ENCODE data around the gene IL1R1. TPM values are rescaled to one million over a fixed set of nuclear protein-coding genes. Genes with fewer than 3 reads are reported as not detected.

IL1R1 gene
- total RNA-seq, 1 experiment from 2014 or later, result 0.39 TPM

DNA sequence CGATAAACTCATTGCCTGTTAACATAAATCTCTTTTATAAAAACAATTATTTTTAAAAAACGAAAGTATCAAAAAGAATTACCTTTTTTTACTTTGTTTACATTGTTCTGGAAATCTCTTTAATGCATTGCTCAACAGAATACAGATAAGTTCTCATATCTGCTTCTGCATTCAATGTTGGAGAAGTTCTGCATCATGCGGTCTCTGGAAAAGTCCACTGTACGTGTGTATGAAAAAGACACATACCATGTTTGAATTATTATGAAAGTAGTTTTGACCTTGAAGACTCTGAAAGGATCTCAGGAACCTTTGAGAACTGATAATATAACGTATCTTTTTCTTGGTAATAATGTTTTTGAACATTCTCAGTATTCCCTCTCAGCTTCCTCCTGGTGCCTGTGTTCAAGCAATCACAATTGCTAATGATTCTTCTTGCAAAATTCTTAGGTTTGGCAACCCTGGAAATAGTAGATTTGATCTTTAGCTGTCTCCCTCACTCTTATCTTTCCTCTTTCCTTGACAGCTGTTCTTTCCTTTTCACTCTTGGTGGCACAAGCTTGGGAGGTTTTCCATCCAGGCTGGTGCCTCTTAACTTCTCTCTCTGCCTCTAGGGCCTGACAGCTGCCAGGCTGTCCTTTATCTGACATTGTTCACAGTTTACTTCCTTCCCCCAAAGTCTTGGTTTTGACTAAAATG is 12.4 kb upstream of the IL1R1 start:
- Histone ChIP-seq H2AFZ (ENCODE audit: low read length) (no peak overlapping the region), H3K79me2 (ENCODE audit: insufficient read depth, low read length) (no peaks in the 10 kb centered on the region), H4K20me1 (ENCODE audit: control insufficient read depth, insufficient read depth, insufficient read length) (no peaks in the 10 kb centered on the region), H3K56ac (ENCODE audit: insufficient read length, low read depth, low read length) (no peak overlapping the region), H2BK12ac (ENCODE audit: insufficient read length, low read depth, low read length) (no peak overlapping the region), H2BK120ac (ENCODE audit: low read depth, low read length, poor library complexity, severe bottlenecking) (no peak overlapping the region), H3K23me2 (ENCODE audit: insufficient read length, low read depth, low read length, poor library complexity, severe bottlenecking) (no peaks in the 10 kb centered on the region), H4K8ac (replicated peaks; ENCODE audit: insufficient read length, low read depth, low read length) (no peak overlapping the region), H3K4ac (ENCODE audit: low read depth, low read length) (no peak overlapping the region), H4K5ac (ENCODE audit: insufficient read length, low read depth, low read length) (no peak overlapping the region), H3K18ac (ENCODE audit: insufficient read length, low read depth, low read length) (no peak overlapping the region), H2AK5ac (ENCODE audit: insufficient read length, low read length) (no peak overlapping the region), H3K9ac (ENCODE audit: extremely low read depth, insufficient read length, low read length) (no peak overlapping the region), H2BK15ac (ENCODE audit: low read depth, low read length) (no peak overlapping the region), H3K27ac (ENCODE audit: insufficient read length, low read depth, low read length) (no peak overlapping the region), H2BK20ac (ENCODE audit: low read depth, low read length, poor library complexity, severe bottlenecking) (no peak overlapping the region), H3T11ph (ENCODE audit: low read length) (no peak overlapping the region), H3K4me2 (ENCODE audit: insufficient read depth, insufficient read length, low read length) (no peak overlapping the region), H3K14ac (ENCODE audit: insufficient read depth, low read length) (no peak overlapping the region), H4K91ac (ENCODE audit: insufficient read length, low read depth, low read length) (no peak overlapping the region), H3K27me3 (ENCODE audit: insufficient read depth, low read length) (no peaks in the 10 kb centered on the region), H3K23ac (ENCODE audit: insufficient read length, low read depth, low read length) (no peak overlapping the region), H3K9me3 (ENCODE audit: control insufficient read depth, low read depth, low read length) (no peaks in the 10 kb centered on the region), H3K79me1 (ENCODE audit: insufficient read depth, low read depth, low read length, poor library complexity, severe bottlenecking) (no peaks in the 10 kb centered on the region), H2BK5ac (ENCODE audit: insufficient read length, low read length) (no peak overlapping the region), H3K4me1 (ENCODE audit: insufficient read depth, low read length) (no peaks in the 10 kb centered on the region)
- 100% methylated on average over 1 of the region's 5 CpGs for WGBS (ENCODE audit: extremely low coverage, insufficient read length, low lambda C conversion rate)
- Mint-ChIP-seq H3K27me3 (ENCODE audit: low read depth) (no peaks in the 10 kb centered on the region; the same call in none of the 2 replicates), H3K9me3 (no peaks in the 10 kb centered on the region), H3K4me1 (no peaks in the 10 kb centered on the region), H3K27ac (no peak overlapping the region), H3K4me3 (no peak overlapping the region), H3K36me3 (ENCODE audit: insufficient read depth in 1 of 3, low read depth in 3 of 3) (no peaks in the 10 kb centered on the region)
- DNase-seq, result no peak
- TF ChIP-seq, protein P1, sequence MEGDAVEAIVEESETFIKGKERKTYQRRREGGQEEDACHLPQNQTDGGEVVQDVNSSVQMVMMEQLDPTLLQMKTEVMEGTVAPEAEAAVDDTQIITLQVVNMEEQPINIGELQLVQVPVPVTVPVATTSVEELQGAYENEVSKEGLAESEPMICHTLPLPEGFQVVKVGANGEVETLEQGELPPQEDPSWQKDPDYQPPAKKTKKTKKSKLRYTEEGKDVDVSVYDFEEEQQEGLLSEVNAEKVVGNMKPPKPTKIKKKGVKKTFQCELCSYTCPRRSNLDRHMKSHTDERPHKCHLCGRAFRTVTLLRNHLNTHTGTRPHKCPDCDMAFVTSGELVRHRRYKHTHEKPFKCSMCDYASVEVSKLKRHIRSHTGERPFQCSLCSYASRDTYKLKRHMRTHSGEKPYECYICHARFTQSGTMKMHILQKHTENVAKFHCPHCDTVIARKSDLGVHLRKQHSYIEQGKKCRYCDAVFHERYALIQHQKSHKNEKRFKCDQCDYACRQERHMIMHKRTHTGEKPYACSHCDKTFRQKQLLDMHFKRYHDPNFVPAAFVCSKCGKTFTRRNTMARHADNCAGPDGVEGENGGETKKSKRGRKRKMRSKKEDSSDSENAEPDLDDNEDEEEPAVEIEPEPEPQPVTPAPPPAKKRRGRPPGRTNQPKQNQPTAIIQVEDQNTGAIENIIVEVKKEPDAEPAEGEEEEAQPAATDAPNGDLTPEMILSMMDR (conservative IDR thresholded peaks at IDR 0.05), result no peak
